Measurements from ENCODE around the gene CDKAL1.

- TF ChIP-seq CTCF (IDR thresholded peaks at IDR 0.05): no peak
- no peak for TF ChIP-seq POLR2A (IDR thresholded peaks at IDR 0.05)
- no peak for TF ChIP-seq POLR2AphosphoS5 (IDR thresholded peaks at IDR 0.05; ENCODE audit: insufficient read depth in 1 of 2, low read depth in 1 of 2)
These were observed 206.5 kb downstream of the CDKAL1 start for GRCh38 chr6:20740727-20741126.

Data from vagina (tissue), 2 donors.